GM19025 (cell line): ENCODE results near the gene PLEKHH2.

Experiments used
- ATAC-seq: cut with Tn5 transposase; IDR thresholded peaks from one replicate; pipeline ENCODE4 v1.9.1; 2021; ENCODE audit warnings: mild to moderate bottlenecking, low read depth, moderate library complexity; ENCODE audit not compliant: unreplicated experiment

PLEKHH2 gene

GRCh38 chr2:43800894-43801293 lies 163.8 kb downstream of the PLEKHH2 start:
- ATAC-seq, result no peak

GRCh38 chr2:43802135-43802534 lies 165.1 kb downstream of the PLEKHH2 start:
- no peak for ATAC-seq

- no peak for ATAC-seq
Observed at GRCh38 chr2:43803113-43803512, 166.1 kb downstream of the PLEKHH2 start.

GRCh38 chr2:43806719-43807031 lies 169.6 kb downstream of the PLEKHH2 start:
- no peak for ATAC-seq

- no peak for ATAC-seq
Observed at GRCh38 chr2:43810452-43810851, 173.4 kb downstream of the PLEKHH2 start.

- no peak for ATAC-seq
Observed at GRCh38 chr2:43810888-43811287, 173.8 kb downstream of the PLEKHH2 start.

- no peak for ATAC-seq
Observed at GRCh38 chr2:43812006-43812405, 174.9 kb downstream of the PLEKHH2 start.

GRCh38 chr2:43812947-43813346 lies 175.9 kb downstream of the PLEKHH2 start:
- no peak for ATAC-seq

- no peak for ATAC-seq
Observed at GRCh38 chr2:43814711-43815110, 177.7 kb downstream of the PLEKHH2 start.
